DMS 273 (cell line): ENCODE results near the gene C12orf76.
"Not testable (repeated sequence)": the region's sequence is repeated elsewhere in the genome, so short reads cannot be mapped to it uniquely, and the experiment has no call there.

Source experiments
- DNase-seq: peaks from one replicate; lab custom pipeline; 2025; ENCODE audit not compliant: unreplicated experiment; lab: John Stamatoyannopoulos, UW

The C12orf76 gene

GRCh38 chr12:110065540-110065939 is 17.2 kb upstream of the C12orf76 start:
- DNase-seq = no peak

DNA sequence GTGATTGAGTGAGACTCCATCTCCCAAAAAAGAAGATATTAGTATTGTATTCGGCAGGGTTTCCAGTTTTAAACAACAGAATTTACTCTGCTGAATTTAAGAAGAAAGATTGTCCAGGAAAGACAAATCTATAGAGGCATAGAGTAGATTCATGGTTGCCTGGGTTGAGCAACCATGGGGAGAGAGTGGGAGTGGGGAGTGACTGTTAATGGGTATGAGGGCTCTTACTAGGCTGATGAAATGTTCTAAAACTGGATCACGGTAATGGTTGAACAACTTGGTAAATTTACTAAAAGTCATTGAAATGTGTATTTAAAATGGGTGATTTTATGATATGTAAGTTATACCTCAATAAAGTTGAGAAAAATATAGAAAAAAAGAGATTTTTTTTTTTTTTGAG is 13.9 kb upstream of the C12orf76 start:
- no peak for DNase-seq

GRCh38 chr12:110059651-110060000 is 11.3 kb upstream of the C12orf76 start:
- DNase-seq = peak; percentile 40

DNA sequence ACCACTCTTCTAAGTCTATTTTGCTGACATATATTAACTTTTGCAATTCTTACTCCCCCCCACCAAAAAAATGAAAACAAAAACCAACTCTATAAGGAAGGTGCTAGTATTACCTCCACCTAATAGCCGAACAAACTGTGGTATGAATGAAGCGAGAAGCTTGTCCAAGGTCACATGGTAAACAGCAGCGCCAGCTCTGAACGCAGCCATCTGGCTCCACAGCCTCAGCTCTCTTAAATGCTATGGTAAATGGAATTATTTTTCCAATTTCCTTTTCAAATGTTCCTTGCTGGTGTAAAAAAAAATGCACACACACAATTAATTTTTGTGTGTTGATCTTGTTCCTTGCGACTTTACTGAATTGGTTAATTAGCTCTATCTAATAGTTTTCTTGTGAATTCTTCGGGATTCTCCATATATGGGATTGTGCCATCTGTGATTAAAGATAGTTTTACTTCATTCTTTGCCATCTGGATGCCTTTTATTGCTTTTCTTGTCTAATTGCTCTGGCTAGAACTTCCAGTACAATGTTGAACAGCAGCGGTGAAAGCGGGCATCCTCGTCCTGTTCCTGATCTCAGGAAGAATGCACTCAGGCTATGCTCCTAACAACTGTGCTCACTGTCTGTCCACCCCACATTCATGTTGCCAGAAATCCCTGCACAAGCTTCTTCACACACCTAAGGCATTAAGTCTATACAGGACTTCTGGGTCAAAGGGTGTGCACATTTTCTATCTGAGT is 10.7 kb upstream of the C12orf76 start:
- peak; percentile 86 for DNase-seq

DNA sequence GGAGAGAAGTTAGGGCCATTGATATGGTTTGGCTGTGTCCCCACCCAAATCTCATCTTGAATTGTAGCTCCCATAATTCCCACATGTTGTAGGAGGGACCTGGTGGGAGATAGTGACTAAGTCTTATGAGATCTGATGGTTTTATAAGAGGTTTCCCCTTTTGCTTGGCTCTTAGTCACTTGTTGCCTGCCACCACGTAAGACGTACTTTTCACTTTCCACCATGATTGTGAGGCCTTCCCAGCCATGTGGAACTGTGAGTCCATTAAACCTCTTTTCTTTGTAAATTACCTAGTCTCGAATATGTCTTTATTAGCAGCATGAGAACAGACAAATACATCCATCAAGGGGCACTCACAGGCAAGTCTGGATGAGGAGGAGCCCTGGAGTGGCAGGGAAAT is 8.3 kb upstream of the C12orf76 start:
- not testable (repeated sequence) for DNase-seq

DNA sequence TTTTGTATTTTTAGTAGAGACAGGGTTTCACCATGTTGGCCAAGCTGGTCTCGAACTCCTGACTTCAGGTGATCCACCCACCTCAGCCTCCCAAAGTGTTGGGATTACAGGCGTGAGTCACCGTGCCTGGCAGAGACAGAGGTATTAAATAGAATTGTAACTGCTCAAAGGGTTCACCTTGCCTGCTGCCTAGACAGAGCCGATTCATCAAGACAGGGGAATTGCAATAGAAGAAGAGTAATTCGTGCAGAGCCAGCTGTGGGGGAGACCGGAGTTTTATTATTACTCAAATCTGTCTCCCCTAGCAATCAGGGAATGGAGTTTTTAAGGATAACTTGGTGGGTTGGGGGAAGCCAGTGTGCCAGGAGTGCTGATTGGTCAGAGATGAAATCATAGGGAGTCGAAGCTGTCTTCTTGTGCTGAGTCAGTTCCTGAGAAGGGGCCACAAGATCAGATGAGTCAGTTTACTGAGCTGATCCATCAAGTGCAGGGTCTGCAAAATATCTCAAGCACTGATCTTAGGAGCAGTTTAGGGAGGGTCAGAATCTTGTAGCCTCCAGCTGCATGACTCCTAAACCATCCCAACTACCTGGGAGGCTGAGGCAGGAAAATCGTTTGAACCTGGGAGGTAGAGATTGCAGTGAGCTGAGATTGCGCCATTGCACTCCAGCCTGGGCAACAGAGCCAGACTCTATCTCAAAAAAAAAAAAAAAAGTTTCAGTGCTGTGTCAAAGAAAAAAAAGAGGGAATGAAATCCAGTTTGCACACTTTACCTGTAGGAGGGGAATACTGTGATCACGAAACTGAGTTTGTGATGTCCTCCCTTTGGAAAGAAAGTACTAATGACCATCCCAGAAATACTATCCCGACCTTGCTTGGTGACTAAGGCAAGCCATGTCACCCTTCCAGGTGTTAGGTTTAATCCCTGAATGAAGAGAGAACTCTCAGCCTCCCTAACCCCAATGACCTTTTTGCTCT is 7.3 kb upstream of the C12orf76 start:
- DNase-seq = not testable (repeated sequence)

DNA sequence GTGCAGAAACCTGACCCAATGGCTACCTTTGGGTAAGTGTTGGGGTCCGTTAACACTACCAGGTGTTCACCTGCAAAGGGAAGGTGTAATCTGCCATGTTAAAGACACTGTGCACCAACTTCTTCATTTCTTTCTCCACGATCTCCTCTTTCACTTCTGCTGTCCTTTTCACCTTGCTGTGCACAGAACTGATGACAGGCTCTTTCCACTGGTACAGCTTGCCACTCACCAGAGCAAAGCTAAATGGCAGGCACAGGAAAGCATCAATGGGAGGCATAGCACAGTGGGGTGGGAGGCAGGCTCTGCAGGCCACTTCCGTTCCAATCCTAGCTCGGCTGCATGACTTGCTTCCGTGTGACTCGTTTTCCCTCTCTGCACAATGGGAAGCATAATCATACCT is 2.6 kb upstream of the C12orf76 start:
- no peak for DNase-seq

DNA sequence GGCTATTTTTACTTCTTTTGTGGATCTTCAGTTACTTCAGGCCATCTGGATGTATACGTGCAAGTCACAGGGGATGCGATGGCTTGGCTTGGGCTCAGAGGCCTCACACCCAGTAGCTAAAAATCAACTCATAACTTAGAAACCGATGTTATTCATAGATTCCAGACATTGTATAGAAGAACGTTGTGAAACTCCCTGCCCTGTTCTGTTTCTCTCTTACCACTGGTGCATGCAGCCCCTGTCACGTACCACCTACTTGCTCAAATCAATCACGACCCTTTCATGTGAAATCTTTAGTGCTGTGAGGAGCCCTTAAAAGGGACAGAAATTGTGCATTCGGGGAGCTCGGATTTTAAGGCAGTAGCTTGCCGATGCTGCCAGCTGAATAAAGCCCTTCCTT is 1.3 kb upstream of the C12orf76 start:
- DNase-seq = not testable (repeated sequence)

GRCh38 chr12:110049034-110049433 is 712 bp upstream of the C12orf76 start:
- not testable (repeated sequence) for DNase-seq

- DNase-seq = no peak
These were observed 903 bp downstream of the C12orf76 start for GRCh38 chr12:110047297-110047940.

DNA sequence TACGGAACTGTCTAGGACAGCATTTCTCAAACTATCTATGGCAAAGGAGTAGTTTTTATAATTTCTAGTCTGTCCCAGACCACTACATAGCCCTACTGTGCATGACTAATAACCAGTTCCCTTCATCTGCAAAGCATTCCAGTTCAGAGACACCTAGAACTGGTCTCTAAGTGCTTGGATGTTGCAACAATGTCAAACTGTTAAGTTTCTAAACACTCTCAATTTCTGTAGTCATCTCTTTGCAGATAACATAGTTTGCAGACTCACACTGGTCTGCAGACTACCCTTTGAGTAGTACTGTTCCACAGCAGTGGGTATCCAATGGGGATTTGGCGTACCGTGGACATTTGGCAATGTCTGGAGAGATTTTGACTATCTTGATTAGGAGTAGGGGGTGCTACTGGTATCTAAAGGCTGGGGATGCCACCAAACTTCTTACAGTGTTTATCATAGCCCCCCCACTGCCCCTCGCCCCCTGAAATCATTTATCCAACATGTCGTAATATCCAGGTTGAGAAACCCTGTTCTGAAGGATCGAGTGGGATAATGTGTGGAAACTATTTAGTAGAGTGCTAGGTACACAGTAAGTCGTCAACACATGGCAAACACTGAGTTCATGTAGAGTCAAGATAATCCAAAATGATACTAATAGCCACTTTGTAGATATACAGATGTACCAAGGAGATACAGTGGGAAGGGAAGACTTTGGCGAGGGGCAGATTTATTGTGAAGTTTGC is 1.7 kb downstream of the C12orf76 start:
- DNase-seq = no peak

GRCh38 chr12:110042264-110042663 is 6.1 kb downstream of the C12orf76 start:
- DNase-seq = no peak

DNA sequence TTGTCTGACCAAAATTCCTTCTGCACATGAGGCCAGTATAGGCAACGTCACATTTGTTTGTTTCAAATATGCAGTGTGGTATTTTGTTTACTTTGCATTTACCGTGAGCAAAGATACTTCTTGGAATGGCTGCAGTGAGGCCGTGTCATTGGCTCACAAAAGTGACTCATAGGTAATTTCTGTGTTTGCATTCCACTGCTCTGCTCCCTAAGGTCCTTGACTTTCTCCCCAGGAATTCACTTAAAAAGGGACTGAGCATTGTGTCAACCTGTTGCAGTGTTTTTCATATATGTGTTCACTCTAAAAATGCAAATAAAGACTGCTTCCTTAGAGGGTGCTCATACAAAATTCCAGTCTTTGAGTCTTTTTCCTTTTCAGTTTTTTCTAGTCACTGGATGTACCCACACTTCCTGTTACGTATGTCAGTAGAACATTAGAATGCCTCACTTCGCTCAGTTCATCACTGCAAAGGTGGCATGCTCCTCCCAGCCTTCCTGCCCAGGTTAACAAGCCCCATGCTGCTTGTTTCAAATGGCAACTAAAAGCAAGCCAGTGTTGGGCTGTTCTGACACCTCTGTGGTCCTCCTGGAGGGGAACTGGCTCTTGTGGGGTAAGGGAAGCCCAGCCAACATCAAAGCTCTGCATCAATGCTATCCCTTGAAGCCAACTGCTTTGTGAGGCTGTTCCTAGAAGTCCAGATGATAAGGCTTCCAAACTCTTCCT is 9.1 kb downstream of the C12orf76 start:
- DNase-seq = no peak

DNA sequence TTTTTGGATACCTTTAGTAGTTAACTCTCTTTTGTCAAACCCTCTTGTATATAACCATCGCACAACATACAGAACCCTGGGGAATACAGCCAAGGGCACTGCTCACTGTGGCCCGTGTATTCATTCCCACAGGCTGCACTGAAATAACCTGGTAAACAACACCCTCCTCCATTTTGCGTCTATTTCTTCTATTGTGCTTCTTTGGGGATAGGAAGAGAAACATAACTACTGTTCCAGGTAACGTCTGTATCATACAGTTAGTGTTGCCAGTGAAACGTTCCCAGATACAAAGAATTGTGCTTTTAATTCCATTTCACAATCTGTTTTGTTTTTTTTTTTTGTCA is 9.6 kb downstream of the C12orf76 start:
- DNase-seq = no peak

GRCh38 chr12:110037315-110037714 is 11.0 kb downstream of the C12orf76 start:
- DNase-seq = no peak

DNA sequence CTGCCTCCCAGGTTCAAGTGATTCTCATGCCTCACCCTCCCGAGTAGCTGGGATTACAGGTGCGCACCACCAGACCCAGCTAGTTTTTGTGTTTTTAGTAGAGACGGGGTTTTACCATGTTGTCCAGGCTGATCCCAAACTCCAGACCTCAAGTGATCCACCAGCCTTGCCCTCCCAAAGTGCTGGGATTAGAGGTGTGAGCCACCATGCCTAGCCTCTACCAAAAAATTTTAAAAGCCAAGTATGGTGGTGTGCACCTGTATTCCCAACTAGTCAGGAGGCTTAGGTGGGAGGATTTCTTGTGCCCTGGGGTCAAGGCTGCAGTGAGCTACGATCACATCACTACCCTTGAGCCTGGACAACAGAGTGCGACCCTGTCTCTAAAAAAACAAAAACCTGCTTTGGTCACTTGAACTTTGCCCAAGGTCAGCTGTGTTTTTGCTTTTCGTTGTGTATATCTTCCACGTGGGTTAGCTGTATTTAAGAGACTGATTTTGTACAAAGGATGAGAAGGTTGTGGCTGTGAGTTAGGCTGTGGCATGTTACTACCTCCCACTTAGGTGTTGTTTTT is 12.7 kb downstream of the C12orf76 start:
- DNase-seq = no peak

DNA sequence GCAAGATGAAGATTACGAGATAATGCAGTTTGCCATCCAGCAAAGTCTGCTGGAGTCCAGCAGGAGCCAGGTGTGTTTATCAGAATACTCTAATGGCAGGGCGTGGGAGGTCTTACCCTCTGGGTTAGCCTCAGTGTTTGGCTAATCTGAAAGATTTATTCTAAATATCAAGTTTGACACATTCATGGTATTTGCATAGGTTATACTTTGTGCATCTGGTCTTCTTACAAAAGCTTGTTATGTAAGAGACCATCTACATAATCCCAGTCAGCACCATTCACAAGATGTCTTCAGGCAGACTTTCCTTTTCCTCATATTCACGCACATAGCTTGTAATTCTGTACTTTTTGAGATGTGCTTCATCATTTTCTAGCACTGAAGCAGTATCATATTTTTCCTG is 14.4 kb downstream of the C12orf76 start:
- no peak for DNase-seq

GRCh38 chr12:110029290-110029815 is 19.0 kb downstream of the C12orf76 start:
- no peak for DNase-seq

- no peak for DNase-seq
These were observed 20.0 kb downstream of the C12orf76 start for GRCh38 chr12:110028323-110028722.

- peak; percentile 35 for DNase-seq
These were observed 24.3 kb downstream of the C12orf76 start for GRCh38 chr12:110024051-110024450.
